Endothelial cell of umbilical vein (primary cell): ENCODE results near the gene SFT2D2. TPM values are rescaled to one million over a fixed set of nuclear protein-coding genes. Genes with fewer than 3 reads are reported as not detected.
"Not testable (repeated sequence)": the region's sequence is repeated elsewhere in the genome, so short reads cannot be mapped to it uniquely, and the experiment has no call there.

Source experiments
- BruUV-seq: library from RNA; stranded (reverse); fragments of 400-500 nt; replicated peaks from 2 replicates; lab custom pipeline; 2021; lab: Mats Ljungman, UMichigan
- CTCF ChIA-PET: fragments of 300-600, 350-600 bp; sonication (Branson Sonifier 250); formaldehyde crosslinking; loops from one replicate; lab custom pipeline; 2021; ENCODE audit warnings: antibody characterized with exemption, inconsistent platforms; lab: Charles Lee
- POLR2A ChIA-PET: fragments of 300-600, 350-600 bp; sonication (Branson Sonifier 250); formaldehyde crosslinking; loops from one replicate; lab custom pipeline; 2021; ENCODE audit warnings: antibody characterized with exemption, inconsistent platforms; lab: Charles Lee
- DNase-seq: peaks from one replicate; pipeline ENCODE4 v3.0.0-alpha.2; 2011; ENCODE audit warnings: low read depth, low spot score
- FAIRE-seq: peaks from 2 replicates; lab custom pipeline; 2011; peaks lifted over from hg19 to GRCh38; lab: Jason Lieb, UNC
- H2AFZ ChIP-seq: 2 replicates; pipeline ENCODE4 v1.6.0; 2012; ENCODE audit warnings: low read depth, low read length, control low read depth, inconsistent platforms
- H3K27ac ChIP-seq: 2 replicates; pipeline ENCODE4 v1.5.1; 2011; ENCODE audit warnings: low read depth, mild to moderate bottlenecking, control low read depth, low read length, moderate library complexity; ENCODE audit not compliant: insufficient read depth
- H3K27me3 ChIP-seq, 2 experiments: 2 replicates each; pipeline versions ENCODE4 v1.6.0 to v1.6.1; 2011; ENCODE audit warnings: low read length in 2 of 2, mixed read lengths in 1 of 2; ENCODE audit not compliant: control insufficient read depth in 2 of 2, insufficient read depth in 2 of 2
- H3K36me3 ChIP-seq, 2 experiments: 2 replicates in 1 of 2; 3 replicates in 1 of 2; pipeline ENCODE4 v1.5.1; 2011; ENCODE audit warnings: low read length in 2 of 2, mild to moderate bottlenecking in 1 of 2, moderate library complexity in 1 of 2; ENCODE audit not compliant: control insufficient read depth in 2 of 2, insufficient read depth in 2 of 2; ENCODE audit errors: extremely low read depth in 1 of 2
- H3K4me1 ChIP-seq: 3 replicates; pipeline ENCODE4 v1.5.1; 2011; ENCODE audit warnings: mild to moderate bottlenecking, low read length; ENCODE audit not compliant: control insufficient read depth, insufficient read depth; ENCODE audit errors: extremely low read depth
- H3K4me2 ChIP-seq: 2 replicates; pipeline ENCODE4 v1.6.1; 2011; ENCODE audit warnings: low read length, control low read depth, mixed read lengths; ENCODE audit not compliant: insufficient read depth
- H3K4me3 ChIP-seq, 3 experiments: fragments of 200-600 bp in 1 of 3; sonication (generic), shearing (Covaris generic) in 1 of 3; replicated peaks in 1 of 3; 2 replicates each; pipeline ENCODE4 v1.5.1; 2011 to 2016; ENCODE audit warnings: control low read depth in 3 of 3, low read length in 3 of 3, mild to moderate bottlenecking in 2 of 3, inconsistent platforms in 1 of 3, low read depth in 1 of 3, moderate library complexity in 1 of 3; ENCODE audit not compliant: insufficient read depth in 1 of 3
- H3K79me2 ChIP-seq: 2 replicates; pipeline ENCODE4 v1.6.0; 2012; ENCODE audit warnings: low read length, inconsistent platforms; ENCODE audit not compliant: control insufficient read depth, insufficient read depth
- H3K9ac ChIP-seq: replicated peaks from 2 replicates; pipeline ENCODE3; 2011; ENCODE audit warnings: low read length, control low read depth; ENCODE audit not compliant: insufficient read depth; ENCODE audit errors: extremely low read depth
- H3K9me1 ChIP-seq: replicated peaks from 3 replicates; pipeline ENCODE4 v1.6.0; 2011; ENCODE audit warnings: mild to moderate bottlenecking, low read length; ENCODE audit not compliant: control insufficient read depth, insufficient read depth; ENCODE audit errors: extremely low read depth
- H3K9me3 ChIP-seq: replicated peaks from 2 replicates; pipeline ENCODE4 v1.5.1; 2012; ENCODE audit warnings: low read length, inconsistent platforms; ENCODE audit not compliant: control insufficient read depth, insufficient read depth
- H4K20me1 ChIP-seq: replicated peaks from 2 replicates; pipeline ENCODE3; 2011; ENCODE audit warnings: mild to moderate bottlenecking, low read length; ENCODE audit not compliant: control insufficient read depth, insufficient read depth; ENCODE audit errors: extremely low read depth
- CTCF ChIP-seq, 2 donors: IDR thresholded peaks; 1 replicate in 1 of 2; 2 replicates in 1 of 2; pipeline ENCODE4 v1.5.1; 2011; ENCODE audit warnings: low read length in 2 of 2, mild to moderate bottlenecking in 2 of 2, moderate library complexity in 2 of 2, control low read depth in 1 of 2, inconsistent platforms in 1 of 2, low read depth in 1 of 2; ENCODE audit not compliant: insufficient read depth in 1 of 2; ENCODE audit errors: extremely low read depth in 1 of 2
- EZH2 ChIP-seq: IDR thresholded peaks from 2 replicates; pipeline ENCODE4 v1.6.1; 2012; ENCODE audit warnings: borderline replicate concordance, low read depth, mild to moderate bottlenecking, moderate library complexity, low read length, inconsistent platforms; ENCODE audit not compliant: severe bottlenecking
- FOS ChIP-seq: IDR thresholded peaks from 2 replicates; pipeline ENCODE4 v1.6.1; 2011; ENCODE audit warnings: mild to moderate bottlenecking, low read length, moderate library complexity, borderline replicate concordance; ENCODE audit not compliant: insufficient read depth
- GATA2 ChIP-seq: IDR thresholded peaks from 2 replicates; pipeline ENCODE4 v1.7.0; 2011; ENCODE audit warnings: low read depth, mild to moderate bottlenecking, moderate library complexity, mixed read lengths, low read length; ENCODE audit not compliant: insufficient read length, insufficient read depth
- JUN ChIP-seq: IDR thresholded peaks from 2 replicates; pipeline ENCODE4 v1.6.1; 2011; ENCODE audit warnings: borderline replicate concordance, low read depth; ENCODE audit not compliant: insufficient read length, insufficient read depth
- MAX ChIP-seq: IDR thresholded peaks from 2 replicates; pipeline ENCODE4 v1.6.1; 2011; ENCODE audit not compliant: insufficient read depth, insufficient read length
- MYC ChIP-seq: IDR thresholded peaks from one replicate; pipeline ENCODE4 v1.6.1; 2011; ENCODE audit warnings: mild to moderate bottlenecking, low read depth, low read length
- POLR2A ChIP-seq: IDR thresholded peaks from 2 replicates; pipeline ENCODE4 v1.6.1; 2012; ENCODE audit warnings: low read depth, mild to moderate bottlenecking, control low read depth, low read length
- POLR2AphosphoS5 ChIP-seq: IDR thresholded peaks from 2 replicates; pipeline ENCODE4 v1.6.1; 2012; ENCODE audit warnings: low read depth, mild to moderate bottlenecking, control low read depth, low read length, moderate library complexity; ENCODE audit not compliant: insufficient read depth
- dilution Hi-C: fragments of 300-500 bp; cut with MboI; formaldehyde crosslinking; loops from one replicate; pipeline ENCODE4 v1.15.0; 2019; ENCODE audit warnings: low sequenced_read_pairs; ENCODE audit not compliant: extremely low pct_ligation_motif_present
- intact Hi-C: fragments of 100-400 bp; cut with micrococcal nuclease; formaldehyde crosslinking; loops from one replicate; pipeline ENCODE4 v1.10.0; 2022
- polyA plus RNA-seq, 4 experiments: library from polyadenylated mRNA; depleted of rRNA in 3 of 4; stranded (reverse) in 3 of 4; unstranded in 1 of 4; fragments of >200 nt; gene quantifications; 2 replicates each; pipeline versions ENCODE4 v1.2.1 to v1.2.3, GENCODE V29; 2011 to 2012; ENCODE audit warnings: missing spikeins in 1 of 4
- total RNA-seq: library from RNA; stranded (reverse); gene quantifications from 2 replicates; pipeline ENCODE4 v1.2.3, GENCODE V29; 2021

SFT2D2 gene
- total and polyA plus RNA-seq, 2 donors (not counting 3 experiments of a cell fraction or from before 2014, with no cell fraction given): 16.7 to 68.1 TPM

- no peaks in the 10 kb centered on the region for H3K27me3 ChIP-seq
- H3K36me3 ChIP-seq: no peaks in the 10 kb centered on the region
- dilution Hi-C loops (no loop called here), intact Hi-C loops (no loop called here)
- no peak overlapping the region for H3K9ac ChIP-seq
- TF ChIP-seq JUN (no peak), POLR2A (no peak), MYC (no peak), CTCF (IDR thresholded peaks at IDR 0.05; ENCODE audit: extremely low read depth in 1 of 2, insufficient read depth in 1 of 2, low read depth in 1 of 2, low read length in 2 of 2) (no peak), MAX (no peak), GATA2 (no peak), FOS (no peak), POLR2AphosphoS5 (no peak), EZH2 (no peak)
- no peak overlapping the region for H3K27ac ChIP-seq
- ChIA-PET CTCF (no interaction called here), POLR2A (no interaction called here)
- FAIRE-seq: no peak
- H3K9me1 ChIP-seq: no peaks in the 10 kb centered on the region
- no peak for DNase-seq
- no peaks in the 10 kb centered on the region for H3K9me3 ChIP-seq
- H2AFZ ChIP-seq: no peak overlapping the region
- no peak overlapping the region for H3K4me3 ChIP-seq
- no TSS peak for BruUV-seq
- no peaks in the 10 kb centered on the region for H3K79me2 ChIP-seq
- no peaks in the 10 kb centered on the region for H3K4me1 ChIP-seq
- no peaks in the 10 kb centered on the region for H4K20me1 ChIP-seq
- H3K4me2 ChIP-seq: no peak overlapping the region
Observed at GRCh38 chr1:168206111-168206510, 19.7 kb upstream of the SFT2D2 start.

- dilution Hi-C loops, H4K20me1 ChIP-seq, H3K4me1 ChIP-seq, FAIRE-seq, H3K36me3 ChIP-seq, H3K79me2 ChIP-seq, H3K27ac ChIP-seq, H3K4me2 ChIP-seq, CTCF ChIA-PET, H3K4me3 ChIP-seq, H2AFZ ChIP-seq, H3K9me3 ChIP-seq, H3K27me3 ChIP-seq, intact Hi-C loops, DNase-seq, BruUV-seq, H3K9ac ChIP-seq, H3K9me1 ChIP-seq, POLR2A ChIA-PET: not testable (repeated sequence)
Observed at GRCh38 chr1:168207673-168208072, 18.1 kb upstream of the SFT2D2 start.
